Limb (tissue), 2 donors: ENCODE measurements around the gene C6orf136.
"Not testable (repeated sequence)": the region's sequence is repeated elsewhere in the genome, so short reads cannot be mapped to it uniquely, and the experiment has no call there.

Experiments
- DNase-seq, 2 donors: peaks; one replicate each; pipeline ENCODE4 v3.0.0-alpha.2; 2016; ENCODE audit errors: extremely low spot score in 2 of 2

C6orf136 gene

DNA sequence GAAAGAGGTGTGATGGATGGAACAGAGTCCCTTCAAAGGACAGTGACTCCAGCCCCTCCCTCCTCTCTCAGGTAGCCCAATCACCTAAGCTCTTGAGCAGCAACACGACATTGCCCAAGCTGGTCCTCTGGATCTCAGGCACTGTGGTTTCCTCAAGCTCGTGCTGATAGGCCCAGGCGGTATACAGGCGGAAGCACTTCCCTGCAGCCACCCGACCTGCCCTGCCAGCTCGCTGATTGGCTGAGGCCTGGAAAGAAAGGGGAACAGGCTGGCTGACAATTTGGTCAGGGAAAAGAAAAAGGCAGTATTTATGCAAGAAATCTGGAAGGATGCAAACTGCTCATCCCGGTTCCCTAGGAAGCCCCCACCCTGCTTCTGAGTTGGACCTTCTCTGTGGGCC lies 9.6 kb downstream of the C6orf136 start:
- DNase-seq = no peak

DNA sequence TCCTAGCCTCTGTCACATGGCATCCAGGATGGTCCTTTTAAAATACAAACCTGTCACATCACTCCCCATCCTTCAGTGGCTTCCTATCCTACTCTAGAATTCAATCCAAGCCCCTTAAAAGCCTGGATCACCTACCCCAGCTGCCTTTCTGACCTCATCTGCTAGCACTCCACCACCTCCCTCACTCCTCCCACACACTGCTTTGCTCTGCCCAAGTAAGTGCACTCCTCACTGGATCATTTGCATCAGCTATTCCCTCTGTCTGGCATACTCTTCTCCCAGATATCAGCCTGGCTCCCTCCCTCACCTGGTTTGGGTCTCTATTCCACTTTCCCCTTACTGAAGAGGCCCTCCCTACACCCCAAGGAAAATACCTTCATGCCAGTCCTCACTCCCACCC lies 10.5 kb downstream of the C6orf136 start:
- no peak for DNase-seq

GRCh38 chr6:30657922-30658321 lies 11.0 kb downstream of the C6orf136 start:
- not testable (repeated sequence) for DNase-seq

DNA sequence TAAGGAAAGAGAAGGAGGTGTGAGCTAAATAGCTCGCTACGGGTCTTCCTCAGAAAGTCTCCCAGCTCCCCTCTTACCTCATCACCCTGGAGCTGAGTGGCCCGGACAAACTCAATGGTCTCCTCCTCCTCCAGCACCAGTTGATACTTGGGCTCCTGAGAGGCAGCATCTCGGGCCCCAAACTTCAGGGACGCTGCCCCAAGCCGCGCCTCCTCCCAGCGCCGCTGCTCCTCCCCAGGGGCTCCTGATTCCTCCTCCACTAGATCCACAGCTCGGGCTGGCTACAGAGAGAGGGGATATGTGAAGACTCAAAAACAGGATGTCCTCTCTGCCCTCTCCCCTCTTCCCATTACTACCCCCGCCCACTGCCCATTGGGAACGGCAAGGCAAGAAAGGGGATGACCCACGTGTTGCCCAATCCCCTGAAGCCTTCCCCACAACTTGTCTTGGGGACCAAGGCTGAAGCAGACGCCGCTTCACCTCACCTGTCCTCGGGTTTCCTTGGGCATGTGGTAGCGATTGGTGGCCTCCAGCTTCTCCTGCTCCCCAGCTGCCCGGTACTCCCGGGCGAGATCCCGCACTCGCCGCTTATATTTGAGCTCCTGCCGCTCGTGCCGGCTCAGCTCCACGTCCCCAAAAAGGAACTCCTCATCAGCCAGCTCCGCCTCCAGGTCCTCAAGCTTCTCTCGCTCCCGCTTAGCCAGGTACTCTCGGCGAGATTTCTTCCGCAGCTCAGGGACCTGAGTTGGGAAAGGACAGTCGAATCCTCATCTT lies 18.2 kb downstream of the C6orf136 start:
- DNase-seq = no peak

GRCh38 chr6:30666300-30666699 lies 19.4 kb downstream of the C6orf136 start:
- DNase-seq = not testable (repeated sequence)

GRCh38 chr6:30670760-30671527 lies 24.0 kb downstream of the C6orf136 start:
- no peak for DNase-seq

GRCh38 chr6:30672445-30673253 lies 25.7 kb downstream of the C6orf136 start, which contains the start of gene DHX16:
TSS of gene DHX16 (minus strand) at chr6:30673006. CDS start at chr6:30672841, 165 bp downstream.
- DNase-seq = peak; percentile 94 to 97

- no peak for DNase-seq
These were observed 29.8 kb downstream of the C6orf136 start for GRCh38 chr6:30676660-30677285.

- DNase-seq = peak; percentile 78 to 92
These were observed 32.2 kb downstream of the C6orf136 start for GRCh38 chr6:30678964-30679726.

GRCh38 chr6:30679765-30680535 lies 33.0 kb downstream of the C6orf136 start:
- no peak for DNase-seq

GRCh38 chr6:30681766-30682142 lies 34.8 kb downstream of the C6orf136 start:
- no peak for DNase-seq

- peak; percentile 11 to 50 for DNase-seq
These were observed 35.5 kb downstream of the C6orf136 start for GRCh38 chr6:30682143-30683117.

- no peak for DNase-seq
These were observed 36.4 kb downstream of the C6orf136 start for GRCh38 chr6:30683183-30683979.

GRCh38 chr6:30683980-30684338 lies 37.0 kb downstream of the C6orf136 start:
- no peak for DNase-seq

DNA sequence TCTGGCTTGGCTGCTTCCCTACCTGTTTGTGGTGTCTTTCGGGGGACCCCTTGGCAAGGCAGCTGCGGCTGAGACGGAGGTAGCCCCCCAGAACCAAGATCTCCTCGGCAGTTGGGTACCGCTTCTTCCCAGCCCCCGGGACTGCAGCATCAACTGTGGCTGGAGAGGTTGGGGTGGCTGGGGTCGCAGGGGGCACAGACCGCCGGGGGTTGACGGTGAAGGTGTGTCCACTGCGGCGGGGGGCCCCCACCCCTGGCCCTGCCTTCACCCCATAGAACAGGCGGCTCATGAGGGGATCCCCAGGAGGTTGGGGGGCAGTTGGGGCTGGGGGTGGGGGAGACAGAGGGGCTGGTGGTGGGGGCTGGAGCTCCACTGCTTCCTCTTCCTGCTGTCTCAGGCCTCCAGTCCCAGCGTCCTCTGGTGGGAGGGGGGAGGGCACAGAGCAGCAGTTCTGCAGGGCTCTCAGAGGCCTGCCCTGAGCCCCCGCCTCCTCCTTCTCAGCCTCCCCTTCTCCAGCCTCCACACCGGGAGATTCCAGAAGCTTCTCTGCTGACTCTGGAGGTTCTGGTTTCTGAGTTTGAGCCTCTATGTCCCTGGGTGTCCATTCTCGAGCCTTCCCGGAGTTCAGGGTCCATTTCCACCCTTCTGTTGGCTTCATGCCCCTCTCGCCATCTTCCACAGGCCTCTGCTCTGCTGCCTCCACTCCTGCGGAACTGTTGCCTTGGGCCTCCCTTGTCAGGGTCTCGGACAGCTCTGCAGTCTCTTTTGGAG lies 37.6 kb downstream of the C6orf136 start:
- DNase-seq = no peak

- no peak for DNase-seq
These were observed 38.5 kb downstream of the C6orf136 start for GRCh38 chr6:30685157-30686008.
